Measurements from ENCODE around the gene SLC1A7. TPM values are rescaled to one million over a fixed set of nuclear protein-coding genes. Genes with fewer than 3 reads are reported as not detected.

The SLC1A7 gene
- total and polyA plus RNA-seq, 4 donors: 0.21 to 0.67 (median 0.43) TPM

DNA sequence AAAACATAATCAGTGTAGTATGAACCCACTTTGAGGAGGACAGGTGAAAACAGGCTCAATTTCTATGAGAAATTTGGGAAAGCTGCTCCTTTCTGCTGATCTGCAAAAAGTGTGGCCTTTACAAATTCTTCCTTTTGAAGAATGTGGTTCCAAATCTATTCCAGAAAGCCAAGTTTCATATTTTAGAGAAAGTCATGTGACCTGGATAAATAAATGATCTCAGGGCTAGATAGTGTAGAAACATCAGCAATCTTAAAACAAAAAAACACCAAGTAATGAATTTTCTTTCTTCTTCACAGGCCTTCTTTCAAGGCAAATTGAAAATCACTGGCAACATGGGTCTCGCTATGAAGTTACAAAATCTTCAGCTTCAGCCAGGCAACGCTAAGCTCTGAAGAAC, 92.1 kb downstream of the SLC1A7 start:
- H3K27me3 ChIP-seq (ENCODE audit: control insufficient read depth in 4 of 4, insufficient read depth in 4 of 4, low read length in 3 of 4): no peaks in the 10 kb centered on the region
- no peak overlapping the region for H3K4me3 ChIP-seq (ENCODE audit: low read depth in 1 of 3, low read length in 3 of 3)
- H3K9ac ChIP-seq (ENCODE audit: low read depth in 1 of 2, low read length in 2 of 2): no peak overlapping the region
- no peak for DNase-seq (ENCODE audit: low spot score)
- 97% methylated on average over 2 of the region's 2 CpGs for WGBS
- H3K27ac ChIP-seq (ENCODE audit: low read depth in 1 of 2, low read length in 2 of 2): no peak overlapping the region
- TF ChIP-seq, protein P1, sequence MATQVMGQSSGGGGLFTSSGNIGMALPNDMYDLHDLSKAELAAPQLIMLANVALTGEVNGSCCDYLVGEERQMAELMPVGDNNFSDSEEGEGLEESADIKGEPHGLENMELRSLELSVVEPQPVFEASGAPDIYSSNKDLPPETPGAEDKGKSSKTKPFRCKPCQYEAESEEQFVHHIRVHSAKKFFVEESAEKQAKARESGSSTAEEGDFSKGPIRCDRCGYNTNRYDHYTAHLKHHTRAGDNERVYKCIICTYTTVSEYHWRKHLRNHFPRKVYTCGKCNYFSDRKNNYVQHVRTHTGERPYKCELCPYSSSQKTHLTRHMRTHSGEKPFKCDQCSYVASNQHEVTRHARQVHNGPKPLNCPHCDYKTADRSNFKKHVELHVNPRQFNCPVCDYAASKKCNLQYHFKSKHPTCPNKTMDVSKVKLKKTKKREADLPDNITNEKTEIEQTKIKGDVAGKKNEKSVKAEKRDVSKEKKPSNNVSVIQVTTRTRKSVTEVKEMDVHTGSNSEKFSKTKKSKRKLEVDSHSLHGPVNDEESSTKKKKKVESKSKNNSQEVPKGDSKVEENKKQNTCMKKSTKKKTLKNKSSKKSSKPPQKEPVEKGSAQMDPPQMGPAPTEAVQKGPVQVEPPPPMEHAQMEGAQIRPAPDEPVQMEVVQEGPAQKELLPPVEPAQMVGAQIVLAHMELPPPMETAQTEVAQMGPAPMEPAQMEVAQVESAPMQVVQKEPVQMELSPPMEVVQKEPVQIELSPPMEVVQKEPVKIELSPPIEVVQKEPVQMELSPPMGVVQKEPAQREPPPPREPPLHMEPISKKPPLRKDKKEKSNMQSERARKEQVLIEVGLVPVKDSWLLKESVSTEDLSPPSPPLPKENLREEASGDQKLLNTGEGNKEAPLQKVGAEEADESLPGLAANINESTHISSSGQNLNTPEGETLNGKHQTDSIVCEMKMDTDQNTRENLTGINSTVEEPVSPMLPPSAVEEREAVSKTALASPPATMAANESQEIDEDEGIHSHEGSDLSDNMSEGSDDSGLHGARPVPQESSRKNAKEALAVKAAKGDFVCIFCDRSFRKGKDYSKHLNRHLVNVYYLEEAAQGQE (IDR thresholded peaks at IDR 0.05): no peak
- no peak for TF ChIP-seq FOXA2 (IDR thresholded peaks at IDR 0.05)
- no peak for TF ChIP-seq SP1 (IDR thresholded peaks at IDR 0.05)
- no peak for TF ChIP-seq YY1 (IDR thresholded peaks at IDR 0.05)
- TF ChIP-seq, protein P2, sequence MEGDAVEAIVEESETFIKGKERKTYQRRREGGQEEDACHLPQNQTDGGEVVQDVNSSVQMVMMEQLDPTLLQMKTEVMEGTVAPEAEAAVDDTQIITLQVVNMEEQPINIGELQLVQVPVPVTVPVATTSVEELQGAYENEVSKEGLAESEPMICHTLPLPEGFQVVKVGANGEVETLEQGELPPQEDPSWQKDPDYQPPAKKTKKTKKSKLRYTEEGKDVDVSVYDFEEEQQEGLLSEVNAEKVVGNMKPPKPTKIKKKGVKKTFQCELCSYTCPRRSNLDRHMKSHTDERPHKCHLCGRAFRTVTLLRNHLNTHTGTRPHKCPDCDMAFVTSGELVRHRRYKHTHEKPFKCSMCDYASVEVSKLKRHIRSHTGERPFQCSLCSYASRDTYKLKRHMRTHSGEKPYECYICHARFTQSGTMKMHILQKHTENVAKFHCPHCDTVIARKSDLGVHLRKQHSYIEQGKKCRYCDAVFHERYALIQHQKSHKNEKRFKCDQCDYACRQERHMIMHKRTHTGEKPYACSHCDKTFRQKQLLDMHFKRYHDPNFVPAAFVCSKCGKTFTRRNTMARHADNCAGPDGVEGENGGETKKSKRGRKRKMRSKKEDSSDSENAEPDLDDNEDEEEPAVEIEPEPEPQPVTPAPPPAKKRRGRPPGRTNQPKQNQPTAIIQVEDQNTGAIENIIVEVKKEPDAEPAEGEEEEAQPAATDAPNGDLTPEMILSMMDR (IDR thresholded peaks at IDR 0.05; ENCODE audit: low read depth, low read length, missing input control): no peak
- no peak for TF ChIP-seq RAD21 (IDR thresholded peaks at IDR 0.05)
- TF ChIP-seq, protein P3, sequence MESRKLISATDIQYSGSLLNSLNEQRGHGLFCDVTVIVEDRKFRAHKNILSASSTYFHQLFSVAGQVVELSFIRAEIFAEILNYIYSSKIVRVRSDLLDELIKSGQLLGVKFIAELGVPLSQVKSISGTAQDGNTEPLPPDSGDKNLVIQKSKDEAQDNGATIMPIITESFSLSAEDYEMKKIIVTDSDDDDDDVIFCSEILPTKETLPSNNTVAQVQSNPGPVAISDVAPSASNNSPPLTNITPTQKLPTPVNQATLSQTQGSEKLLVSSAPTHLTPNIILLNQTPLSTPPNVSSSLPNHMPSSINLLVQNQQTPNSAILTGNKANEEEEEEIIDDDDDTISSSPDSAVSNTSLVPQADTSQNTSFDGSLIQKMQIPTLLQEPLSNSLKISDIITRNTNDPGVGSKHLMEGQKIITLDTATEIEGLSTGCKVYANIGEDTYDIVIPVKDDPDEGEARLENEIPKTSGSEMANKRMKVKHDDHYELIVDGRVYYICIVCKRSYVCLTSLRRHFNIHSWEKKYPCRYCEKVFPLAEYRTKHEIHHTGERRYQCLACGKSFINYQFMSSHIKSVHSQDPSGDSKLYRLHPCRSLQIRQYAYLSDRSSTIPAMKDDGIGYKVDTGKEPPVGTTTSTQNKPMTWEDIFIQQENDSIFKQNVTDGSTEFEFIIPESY (IDR thresholded peaks at IDR 0.05): no peak
- no peak for TF ChIP-seq RXRA (IDR thresholded peaks at IDR 0.05)
- TF ChIP-seq FOXA1 (IDR thresholded peaks at IDR 0.05): no peak
- no peak for TF ChIP-seq NR2F2 (IDR thresholded peaks at IDR 0.05)
- no peak for TF ChIP-seq MAX (IDR thresholded peaks at IDR 0.05)
- H3K36me3 ChIP-seq (ENCODE audit: control insufficient read depth in 4 of 4, insufficient read depth in 3 of 4, low read depth in 1 of 4, low read length in 3 of 4): peaks cover 5 to 52% (median 43%) of the 10 kb centered on the region in 4 donors
- H3K4me1 ChIP-seq (ENCODE audit: control insufficient read depth in 4 of 4, insufficient read depth in 4 of 4, low read length in 3 of 4): peaks cover 0 to 9% (median 2%) of the 10 kb centered on the region in 4 donors
- H3K9me3 ChIP-seq (ENCODE audit: control insufficient read depth in 4 of 4, low read length in 3 of 4): no peaks in the 10 kb centered on the region

- TF ChIP-seq RXRA (IDR thresholded peaks at IDR 0.05) (no peak), SP1 (IDR thresholded peaks at IDR 0.05) (no peak), FOXA1 (IDR thresholded peaks at IDR 0.05) (no peak), JUND (IDR thresholded peaks at IDR 0.05) (no peak), TAF1 (conservative IDR thresholded peaks at IDR 0.05) (no peak)
- TF ChIP-seq, protein P1 (IDR thresholded peaks at IDR 0.05): no peak
- Histone ChIP-seq H3K27ac (ENCODE audit: low read depth in 1 of 2, low read length in 2 of 2) (no peak overlapping the region), H3K9ac (ENCODE audit: low read depth in 1 of 2, low read length in 2 of 2) (no peak overlapping the region), H3K36me3 (ENCODE audit: control insufficient read depth in 4 of 4, insufficient read depth in 3 of 4, low read depth in 1 of 4, low read length in 3 of 4) (peaks cover 5 to 52% (median 50%) of the 10 kb centered on the region in 4 donors), H3K27me3 (ENCODE audit: control insufficient read depth in 4 of 4, insufficient read depth in 4 of 4, low read length in 3 of 4) (no peaks in the 10 kb centered on the region), H3K9me3 (ENCODE audit: control insufficient read depth in 4 of 4, low read length in 3 of 4) (no peaks in the 10 kb centered on the region), H3K4me1 (ENCODE audit: control insufficient read depth in 4 of 4, insufficient read depth in 4 of 4, low read length in 3 of 4) (peaks cover 0 to 9% (median 2%) of the 10 kb centered on the region in 4 donors), H3K4me3 (ENCODE audit: low read depth in 1 of 3, low read length in 3 of 3) (no peak overlapping the region)
- no peak for DNase-seq (ENCODE audit: low spot score)
- 79% methylated on average over 3 of the region's 3 CpGs for WGBS
Observed at GRCh38 chr1:53049574-53049967, 92.9 kb downstream of the SLC1A7 start.
